Central memory CD4-positive, alpha-beta T cell (primary cell): ENCODE results near the gene SLC25A29.
"Not testable (repeated sequence)": the region's sequence is repeated elsewhere in the genome, so short reads cannot be mapped to it uniquely, and the experiment has no call there.

ENCODE experiments used
- DNase-seq: peaks from one replicate; pipeline ENCODE4 v3.0.0; 2022

SLC25A29 gene

GRCh38 chr14:100330388-100330931 lies 24.2 kb upstream of the SLC25A29 start:
- no peak for DNase-seq

- no peak for DNase-seq
Observed at GRCh38 chr14:100330007-100330344, 23.7 kb upstream of the SLC25A29 start.

GRCh38 chr14:100329233-100330006 lies 23.2 kb upstream of the SLC25A29 start:
- DNase-seq: no peak

- DNase-seq: no peak
Observed at GRCh38 chr14:100328495-100329163, 22.4 kb upstream of the SLC25A29 start.

- DNase-seq: no peak
Observed at GRCh38 chr14:100327128-100327527, 20.9 kb upstream of the SLC25A29 start.

- no peak for DNase-seq
Observed at GRCh38 chr14:100325958-100326357, 19.7 kb upstream of the SLC25A29 start.

GRCh38 chr14:100325231-100325632 lies 19.0 kb upstream of the SLC25A29 start:
- no peak for DNase-seq

GRCh38 chr14:100323942-100324307 lies 17.7 kb upstream of the SLC25A29 start:
- no peak for DNase-seq

GRCh38 chr14:100323121-100323941 lies 17.1 kb upstream of the SLC25A29 start, which contains the start of gene SLC25A47:
Gene SLC25A47 (plus strand): TSS chr14:100323339. CDS start chr14:100323415, 76 bp downstream.
- DNase-seq: no peak

- no peak for DNase-seq
Observed at GRCh38 chr14:100322138-100322957, 16.1 kb upstream of the SLC25A29 start.

- no peak for DNase-seq
Observed at GRCh38 chr14:100321473-100322137, 15.4 kb upstream of the SLC25A29 start.

- no peak for DNase-seq
Observed at GRCh38 chr14:100320157-100320856, 14.1 kb upstream of the SLC25A29 start.

- DNase-seq: peak; percentile 40
Observed at GRCh38 chr14:100317912-100318808, 11.9 kb upstream of the SLC25A29 start.

GRCh38 chr14:100317389-100317788 lies 11.1 kb upstream of the SLC25A29 start:
- DNase-seq: no peak

GRCh38 chr14:100314724-100315123 lies 8.5 kb upstream of the SLC25A29 start:
- no peak for DNase-seq

GRCh38 chr14:100313464-100314230 lies 7.4 kb upstream of the SLC25A29 start:
- no peak for DNase-seq

GRCh38 chr14:100312877-100313400 lies 6.7 kb upstream of the SLC25A29 start:
- no peak for DNase-seq

- DNase-seq: not testable (repeated sequence)
Observed at GRCh38 chr14:100312110-100312876, 6.0 kb upstream of the SLC25A29 start.
